Activated CD8-positive, alpha-beta memory T cell treated with anti-CD3 and anti-CD28 coated beads, Interleukin-2, amount 50 U/mL, for 24 hours (primary cell): ENCODE results near the gene CEP95.
"Not testable (repeated sequence)": the region's sequence is repeated elsewhere in the genome, so short reads cannot be mapped to it uniquely, and the experiment has no call there.

Source experiments
- DNase-seq: peaks from one replicate; pipeline ENCODE4 v3.0.0-alpha.2; 2020; ENCODE audit errors: extremely low read depth

CEP95 gene

GRCh38 chr17:64506576-64507412 lies at the start of gene CEP95:
Gene CEP95 (plus strand): TSS chr17:64506977. CDS start chr17:64507098, 121 bp downstream.
- DNase-seq: peak; percentile 91

GRCh38 chr17:64457156-64457555 lies 49.6 kb upstream of the CEP95 start:
- no peak for DNase-seq

GRCh38 chr17:64458756-64459155 lies 48.0 kb upstream of the CEP95 start:
- no peak for DNase-seq

- DNase-seq: no peak
Observed at GRCh38 chr17:64459284-64459747, 47.5 kb upstream of the CEP95 start.

GRCh38 chr17:64459818-64460217 lies 47.0 kb upstream of the CEP95 start:
- DNase-seq: not testable (repeated sequence)

- no peak for DNase-seq
Observed at GRCh38 chr17:64460955-64461354, 45.8 kb upstream of the CEP95 start.

- no peak for DNase-seq
Observed at GRCh38 chr17:64461788-64462187, 45.0 kb upstream of the CEP95 start.

GRCh38 chr17:64466019-64466735 lies 40.6 kb upstream of the CEP95 start:
- DNase-seq: no peak

- not testable (repeated sequence) for DNase-seq
Observed at GRCh38 chr17:64466834-64467233, 39.9 kb upstream of the CEP95 start.

- no peak for DNase-seq
Observed at GRCh38 chr17:64470625-64471024, 36.2 kb upstream of the CEP95 start.

GRCh38 chr17:64471440-64471839 lies 35.3 kb upstream of the CEP95 start:
- no peak for DNase-seq

GRCh38 chr17:64472564-64472963 lies 34.2 kb upstream of the CEP95 start:
- no peak for DNase-seq

GRCh38 chr17:64477849-64478248 lies 28.9 kb upstream of the CEP95 start:
- no peak for DNase-seq

- DNase-seq: no peak
Observed at GRCh38 chr17:64480951-64481350, 25.8 kb upstream of the CEP95 start.

- no peak for DNase-seq
Observed at GRCh38 chr17:64484380-64484779, 22.4 kb upstream of the CEP95 start.

GRCh38 chr17:64488301-64488700 lies 18.5 kb upstream of the CEP95 start:
- no peak for DNase-seq

GRCh38 chr17:64491034-64491860 lies 15.5 kb upstream of the CEP95 start:
- DNase-seq: no peak

- no peak for DNase-seq
Observed at GRCh38 chr17:64491994-64492393, 14.8 kb upstream of the CEP95 start.

GRCh38 chr17:64492481-64493109 lies 14.2 kb upstream of the CEP95 start:
- no peak for DNase-seq

GRCh38 chr17:64494121-64494520 lies 12.7 kb upstream of the CEP95 start:
- DNase-seq: no peak

- DNase-seq: not testable (repeated sequence)
Observed at GRCh38 chr17:64495300-64495699, 11.5 kb upstream of the CEP95 start.
